ENCODE results near the gene OR6J1.
"Not testable (repeated sequence)": the region's sequence is repeated elsewhere in the genome, so short reads cannot be mapped to it uniquely, and the experiment has no call there.

Gene OR6J1

DNA sequence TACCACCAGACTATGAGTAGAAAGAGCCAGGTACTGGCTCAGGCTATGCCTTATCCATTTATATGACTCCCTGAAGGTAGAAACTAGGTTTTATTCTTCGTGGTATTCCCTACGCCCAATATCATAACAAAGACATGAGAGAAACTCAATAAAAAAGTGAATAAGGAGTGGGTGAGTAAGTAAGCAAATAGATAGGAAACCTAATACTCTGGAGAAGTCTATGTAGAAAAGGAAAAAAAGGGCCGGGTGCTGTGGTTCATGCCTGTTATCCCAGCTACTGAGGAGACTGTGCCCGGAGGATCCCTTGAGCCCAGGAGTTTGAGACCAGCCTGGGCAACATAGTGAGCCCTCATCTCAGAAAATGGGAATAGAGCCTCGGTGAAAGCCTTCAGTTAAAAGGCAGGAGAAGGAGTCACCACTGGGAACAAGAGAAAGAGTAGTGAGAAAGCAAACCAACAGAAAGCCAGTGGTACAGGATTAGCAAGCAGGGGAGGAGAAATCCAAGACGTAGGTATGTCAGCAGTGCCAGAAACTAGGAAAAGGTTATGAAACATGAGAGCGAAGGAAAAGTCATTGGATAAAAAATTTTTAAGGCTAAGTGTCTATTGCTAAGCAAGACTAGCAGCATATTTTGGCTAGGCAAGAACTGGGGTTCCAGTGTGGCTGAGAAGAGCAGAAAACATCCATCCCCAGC lies 6.0 kb upstream of the OR6J1 start:
- DNase-seq = no peak

DNA sequence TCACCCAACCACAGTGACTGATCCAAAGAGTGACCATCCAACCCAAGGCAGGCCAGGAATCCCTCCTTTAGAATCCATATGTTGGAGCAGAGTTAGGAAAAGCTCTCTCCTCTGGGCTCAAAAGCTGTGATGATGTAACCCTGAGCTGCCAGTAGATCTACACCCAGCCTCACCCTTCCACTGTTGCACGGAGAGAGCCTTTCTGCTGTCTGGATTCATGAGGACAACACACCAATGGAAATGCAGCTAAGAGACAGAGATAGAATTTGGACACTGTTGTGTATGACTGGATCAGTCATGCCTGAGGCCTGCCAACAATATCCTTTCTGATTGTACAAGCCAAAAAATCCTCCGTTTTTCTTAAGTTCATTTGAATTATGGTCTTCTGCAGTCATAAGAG lies 4.4 kb upstream of the OR6J1 start:
- DNase-seq = no peak

DNA sequence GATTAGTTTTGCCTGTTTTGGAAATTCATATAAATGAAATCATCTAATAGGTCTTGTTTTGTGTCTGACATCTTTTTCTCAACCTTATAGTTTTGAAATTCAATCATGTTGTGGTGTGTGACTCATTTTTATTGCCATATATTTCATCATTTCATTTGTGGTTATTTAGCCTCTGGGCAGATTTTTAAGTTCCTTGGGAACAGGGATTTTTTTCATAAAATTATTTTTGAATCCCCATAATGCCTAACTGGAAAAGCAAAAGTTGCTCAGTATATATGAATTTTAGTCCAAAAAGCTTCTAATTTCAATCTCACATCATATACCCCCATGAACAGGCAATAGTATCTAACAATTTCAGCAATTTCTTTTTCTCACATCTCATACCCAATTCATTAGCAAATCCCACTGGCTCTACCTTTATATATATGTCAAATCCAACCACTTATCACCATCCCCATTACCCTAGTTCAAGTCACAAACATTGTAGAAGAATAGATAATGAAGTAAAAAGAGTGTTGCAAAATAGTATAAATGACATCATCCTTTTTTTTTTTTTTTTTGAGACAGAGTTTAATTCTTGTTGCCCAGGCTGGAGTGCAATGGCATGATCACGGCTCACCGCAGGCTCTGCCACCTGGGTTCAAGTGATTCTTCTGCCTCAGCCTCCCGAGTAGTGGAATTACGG lies 2.6 kb upstream of the OR6J1 start:
- DNase-seq = no peak

DNA sequence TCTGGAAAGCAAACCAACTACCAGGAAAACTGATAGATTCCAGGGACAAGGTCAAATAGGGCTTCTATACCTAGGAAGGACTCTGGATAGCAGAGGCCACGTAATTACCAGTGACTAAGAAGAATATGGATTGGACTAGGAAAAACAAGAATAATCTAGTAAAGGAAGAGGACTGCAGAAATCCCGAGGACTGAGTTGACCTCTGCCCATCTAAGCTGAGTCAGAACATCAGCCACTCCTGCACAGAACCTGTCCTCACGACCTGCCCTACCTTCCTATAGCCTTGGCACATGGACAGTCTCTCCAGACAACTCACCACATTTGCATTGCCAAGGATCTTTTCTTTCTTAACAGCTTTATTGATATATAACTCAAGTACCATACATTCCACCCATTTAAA lies 2.3 kb downstream of the OR6J1 start:
- no peak for DNase-seq

DNA sequence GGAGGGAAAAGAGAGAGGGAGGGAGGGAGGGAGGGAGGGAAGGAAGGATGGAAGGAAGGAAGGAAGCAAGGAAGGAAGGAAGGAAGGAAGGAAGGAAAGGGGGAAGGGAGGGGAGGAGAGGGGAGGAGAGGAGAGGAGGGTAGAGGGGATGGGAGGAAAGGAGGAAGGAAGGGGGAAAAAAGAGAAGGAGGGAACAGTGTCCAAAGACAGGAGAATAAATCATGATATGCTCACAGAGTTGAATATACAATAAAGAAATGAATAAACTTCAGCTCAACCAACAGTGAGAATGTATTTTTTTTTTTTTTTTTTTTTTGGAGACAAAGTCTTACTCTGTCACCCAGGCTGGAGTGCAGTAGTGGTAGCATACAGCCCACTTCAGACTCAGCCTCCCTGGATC lies 4.0 kb downstream of the OR6J1 start:
- DNase-seq = no peak

DNA sequence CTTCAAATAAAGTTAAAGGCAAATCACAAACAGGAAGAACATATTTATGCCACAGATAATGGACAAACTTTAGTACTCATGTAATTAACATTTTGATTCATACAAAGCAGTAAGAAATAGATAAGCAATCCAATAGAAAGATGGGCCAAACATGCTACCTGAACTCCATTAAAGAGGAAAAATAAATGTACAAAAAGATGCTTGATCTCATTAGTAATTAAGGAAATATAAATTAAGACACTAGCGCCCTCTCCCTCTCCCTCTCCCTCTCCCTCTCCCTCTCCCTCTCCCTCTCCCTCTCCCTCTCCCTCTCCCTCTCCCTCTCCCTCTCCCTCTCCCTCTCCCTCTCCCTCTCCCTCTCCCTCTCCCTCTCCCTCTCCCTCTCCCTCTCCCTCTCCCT lies 8.2 kb downstream of the OR6J1 start:
- not testable (repeated sequence) for DNase-seq

DNA sequence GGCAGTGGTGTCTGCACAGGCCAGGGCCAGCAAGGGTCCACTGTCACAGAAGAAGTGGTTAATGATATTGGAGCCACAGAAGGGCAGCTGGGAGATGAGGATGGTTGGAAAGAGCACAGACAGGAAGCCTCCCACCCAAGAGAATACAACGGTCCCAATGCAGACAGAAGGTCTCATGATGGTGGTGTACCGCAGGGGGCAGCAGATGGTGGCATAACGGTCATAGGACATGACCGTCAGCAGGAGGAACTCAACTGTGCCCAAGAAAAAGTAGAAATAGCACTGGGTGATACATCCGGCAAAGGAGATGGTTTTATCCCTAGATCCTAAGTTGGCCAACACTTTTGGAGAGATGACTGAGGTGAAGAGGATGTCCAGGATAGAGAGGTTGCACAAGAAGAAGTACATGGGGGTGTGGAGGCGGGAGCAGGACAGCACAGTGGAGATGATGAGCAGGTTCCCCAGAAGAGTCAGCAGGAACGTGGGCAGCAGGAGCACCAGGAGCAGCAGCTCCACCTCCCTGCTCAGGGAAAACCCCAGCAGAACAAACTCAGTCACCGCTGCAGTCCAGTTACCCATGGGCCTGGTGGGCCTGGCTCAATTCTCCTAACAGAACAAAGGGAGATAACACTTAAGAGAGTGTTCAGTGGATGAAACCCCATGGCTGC lies 9.8 kb downstream of the OR6J1 start:
- no peak for DNase-seq

DNA sequence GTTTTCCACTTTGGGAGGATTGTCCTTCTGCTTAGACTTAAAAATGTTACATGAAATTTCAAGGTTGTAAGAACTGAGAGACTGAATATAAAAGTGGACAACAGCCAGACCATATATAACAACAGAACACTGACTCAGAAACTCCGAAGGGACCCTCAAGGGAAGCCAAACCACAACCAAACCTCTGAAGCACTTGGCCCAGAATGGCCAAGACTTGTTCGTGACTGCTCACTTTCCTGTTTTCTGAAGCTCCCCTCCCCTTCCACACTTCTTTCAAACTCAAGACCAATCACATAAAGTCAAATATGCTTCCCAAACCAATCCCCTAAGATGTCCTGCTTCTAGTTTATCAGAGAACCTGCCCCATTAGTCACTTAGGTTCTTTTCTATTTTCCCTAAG lies 13.7 kb downstream of the OR6J1 start:
- no peak for DNase-seq

DNA sequence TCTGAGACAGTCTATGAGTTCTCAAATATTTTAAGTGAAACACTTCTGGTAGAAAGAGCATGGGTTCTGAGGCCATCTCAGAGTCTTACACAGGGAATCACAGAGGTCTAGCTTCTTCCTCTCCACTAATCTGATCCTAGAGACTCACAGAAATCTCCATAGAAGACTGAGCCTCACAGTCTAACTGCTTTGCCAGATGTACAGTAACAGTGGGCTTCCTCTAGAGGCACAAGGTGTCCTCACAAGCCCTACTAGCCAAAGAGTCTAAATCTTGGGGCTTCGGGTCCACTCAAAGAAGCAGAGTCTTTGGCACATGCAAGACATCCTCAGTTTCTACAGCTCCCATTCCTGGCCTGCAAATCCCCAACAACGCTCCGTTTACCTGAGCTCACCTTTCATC lies 14.1 kb downstream of the OR6J1 start:
- no peak for DNase-seq

DNA sequence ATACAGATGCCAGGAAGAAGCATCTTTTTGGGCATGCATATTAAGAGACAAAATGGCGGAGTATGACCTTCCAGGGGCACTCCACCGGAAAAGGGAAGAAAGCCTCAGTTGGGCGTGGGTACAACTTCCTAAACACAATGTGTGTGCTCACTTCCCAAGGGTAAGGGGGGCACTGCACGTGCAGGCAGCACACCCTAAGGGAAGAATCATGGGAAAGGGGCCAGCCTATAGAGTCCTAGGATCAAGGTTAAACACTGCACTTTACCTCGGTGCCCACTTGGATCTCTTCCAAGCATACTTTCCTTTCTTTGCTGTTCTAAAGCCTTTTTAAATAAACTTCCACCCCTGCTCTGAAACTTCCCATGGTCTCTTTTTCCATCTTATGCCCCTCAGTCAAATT lies 14.8 kb downstream of the OR6J1 start:
- no peak for DNase-seq

DNA sequence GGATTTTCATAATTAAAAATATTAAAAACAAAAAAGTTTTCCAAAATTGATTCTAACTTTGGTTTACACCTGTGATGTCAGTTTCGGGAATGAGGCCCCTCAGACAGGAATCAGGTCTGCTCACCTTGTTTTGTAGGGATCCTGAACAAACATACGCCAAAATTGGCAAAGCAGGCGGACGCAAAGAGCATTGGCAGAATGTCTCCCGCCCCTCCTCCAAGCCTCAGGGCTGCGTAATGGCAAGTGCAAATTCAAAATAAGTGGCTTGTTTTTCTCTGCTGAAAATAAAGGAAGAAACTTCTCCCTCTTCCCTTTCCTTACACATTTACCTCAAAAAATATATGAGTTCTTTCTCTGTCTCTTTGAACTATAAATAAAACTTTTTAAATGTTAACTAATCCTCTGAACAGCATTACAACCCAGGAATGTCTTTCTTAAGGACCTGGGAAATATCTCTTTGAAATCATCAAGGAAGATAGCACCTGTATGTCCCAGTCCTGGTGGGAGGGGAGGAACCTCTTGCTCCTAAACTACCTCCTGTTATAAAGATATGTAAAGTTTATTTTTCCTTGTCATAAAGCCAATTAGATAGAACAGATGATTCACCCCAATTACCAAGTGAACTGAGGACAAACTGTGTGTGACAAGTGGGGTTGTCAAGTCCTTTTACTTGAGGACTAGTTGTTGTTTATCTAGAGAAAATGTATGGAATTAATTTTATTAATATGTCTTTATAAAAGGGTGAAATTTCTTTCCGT lies 16.5 kb downstream of the OR6J1 start:
- DNase-seq = no peak

DNA sequence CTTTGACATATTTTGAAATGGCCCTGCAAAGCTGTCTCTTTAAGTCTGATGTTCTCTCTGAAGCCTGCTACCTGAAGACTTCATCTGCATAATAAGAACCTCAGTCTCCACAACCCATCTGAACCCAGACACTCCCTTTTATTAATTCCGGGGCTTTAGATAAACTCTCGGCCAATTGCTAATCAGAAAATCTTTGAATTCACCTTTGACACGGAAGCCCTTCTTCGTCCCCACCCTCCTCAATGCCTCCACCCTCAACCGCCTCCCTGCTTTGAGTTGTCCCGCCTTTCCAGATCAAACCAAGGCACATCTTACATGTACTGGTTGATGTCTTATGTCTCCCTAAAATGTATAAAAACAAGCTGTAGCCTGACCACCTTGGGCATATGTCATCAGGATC lies 17.6 kb downstream of the OR6J1 start:
- DNase-seq = no peak

DNA sequence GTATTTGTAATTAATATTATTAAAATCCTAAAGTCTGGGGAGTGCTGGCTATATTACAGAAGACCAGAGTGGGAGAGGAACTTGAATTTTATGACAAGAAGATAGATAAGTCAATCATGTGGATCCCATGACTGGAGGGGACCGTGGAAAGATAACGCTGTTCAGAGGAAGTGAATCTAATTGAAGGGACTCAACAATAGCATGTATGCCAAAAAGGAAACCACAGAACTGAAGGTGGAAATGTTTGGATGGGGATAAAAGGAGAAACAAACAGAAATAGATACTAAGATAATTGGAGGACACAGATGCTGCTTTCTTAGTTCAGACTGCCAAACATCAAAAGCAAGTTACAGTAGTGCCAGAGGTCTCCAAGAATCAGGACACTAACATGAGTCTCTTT lies 21.1 kb downstream of the OR6J1 start:
- no peak for DNase-seq

DNA sequence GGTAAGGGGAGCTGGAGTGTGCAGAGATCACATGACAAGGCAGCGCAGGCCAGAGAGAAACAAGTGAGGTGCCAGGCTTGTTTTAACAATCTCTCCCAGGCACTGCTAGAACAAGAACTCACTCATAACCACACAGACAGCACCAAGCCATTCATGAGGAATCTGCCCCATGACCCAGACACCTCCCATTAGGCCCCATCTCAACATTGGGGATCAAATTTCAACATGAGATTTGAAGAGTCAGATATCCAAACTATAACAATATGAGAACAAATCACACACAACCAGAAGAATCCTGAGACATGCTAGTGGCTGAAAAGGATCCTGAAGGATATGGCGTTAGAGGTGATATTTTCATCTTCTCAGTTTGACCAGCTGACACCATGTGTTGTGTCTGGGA lies 21.9 kb downstream of the OR6J1 start:
- no peak for DNase-seq

DNA sequence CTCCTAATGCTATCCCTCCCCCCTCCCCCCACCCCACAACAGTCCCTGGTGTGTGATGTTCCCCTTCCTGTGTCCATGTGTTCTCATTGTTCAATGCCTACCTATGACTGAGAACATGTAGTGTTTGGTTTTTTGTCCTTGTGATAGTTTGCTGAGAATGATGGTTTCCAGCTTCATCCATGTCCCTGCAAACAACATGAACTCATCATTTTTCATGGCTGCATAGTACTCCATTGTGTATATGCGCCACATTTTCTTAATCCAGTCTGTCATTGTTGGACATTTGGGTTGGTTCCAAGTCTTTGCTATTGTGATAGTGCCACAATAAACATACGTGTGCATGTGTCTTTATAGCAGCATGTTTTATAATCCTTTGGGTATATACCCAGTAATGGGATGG lies 28.4 kb downstream of the OR6J1 start:
- not testable (repeated sequence) for DNase-seq

DNA sequence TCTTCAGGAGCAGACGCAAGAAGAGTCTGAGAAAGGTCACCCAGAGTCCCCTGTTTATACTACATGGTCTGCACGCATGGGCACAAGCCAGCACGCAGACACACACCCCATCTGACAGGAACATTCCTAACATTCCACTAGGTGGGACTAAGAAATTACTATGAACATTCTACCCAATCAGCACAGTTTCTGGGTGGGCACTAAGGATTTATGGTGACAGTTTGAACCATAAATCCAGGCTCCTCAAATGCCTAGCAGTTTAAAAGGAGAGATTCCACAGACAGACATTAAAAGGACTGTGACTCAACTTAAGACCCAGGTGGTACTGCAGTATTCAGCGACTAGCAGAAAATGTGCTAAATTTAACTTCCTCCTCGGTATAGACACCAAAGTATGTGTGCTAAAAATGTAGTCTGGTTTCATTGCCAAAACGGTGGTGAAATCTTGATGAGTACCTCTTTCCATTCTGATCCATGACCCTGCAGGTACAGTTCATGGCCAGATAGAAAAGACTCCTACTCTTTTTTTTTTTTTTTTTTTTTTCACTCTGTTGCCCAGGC lies 29.8 kb downstream of the OR6J1 start:
- no peak for DNase-seq

DNA sequence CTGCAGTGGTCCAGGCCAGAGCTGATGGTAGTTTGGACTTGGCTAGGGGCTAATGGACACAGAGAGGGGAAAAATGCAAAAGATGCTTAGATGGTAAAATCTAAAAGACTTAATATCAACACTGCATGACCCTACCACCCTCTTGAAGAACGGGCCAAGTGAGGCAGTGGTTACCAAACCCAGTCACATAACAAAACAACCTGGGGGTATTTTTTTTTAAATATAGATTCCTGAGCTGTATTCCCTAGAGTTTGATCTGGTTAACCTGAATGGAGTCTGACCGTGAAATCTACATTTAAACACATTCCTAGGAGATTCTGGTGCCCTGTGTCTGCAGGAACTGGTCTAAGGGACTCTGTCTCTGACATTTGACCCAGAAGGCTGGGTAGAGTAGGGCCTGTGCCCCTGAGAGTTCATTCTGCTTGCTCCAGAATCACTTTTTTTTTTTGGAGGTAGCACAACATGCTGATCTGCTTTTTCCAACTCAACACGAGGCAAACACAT lies 30.4 kb downstream of the OR6J1 start:
- no peak for DNase-seq

DNA sequence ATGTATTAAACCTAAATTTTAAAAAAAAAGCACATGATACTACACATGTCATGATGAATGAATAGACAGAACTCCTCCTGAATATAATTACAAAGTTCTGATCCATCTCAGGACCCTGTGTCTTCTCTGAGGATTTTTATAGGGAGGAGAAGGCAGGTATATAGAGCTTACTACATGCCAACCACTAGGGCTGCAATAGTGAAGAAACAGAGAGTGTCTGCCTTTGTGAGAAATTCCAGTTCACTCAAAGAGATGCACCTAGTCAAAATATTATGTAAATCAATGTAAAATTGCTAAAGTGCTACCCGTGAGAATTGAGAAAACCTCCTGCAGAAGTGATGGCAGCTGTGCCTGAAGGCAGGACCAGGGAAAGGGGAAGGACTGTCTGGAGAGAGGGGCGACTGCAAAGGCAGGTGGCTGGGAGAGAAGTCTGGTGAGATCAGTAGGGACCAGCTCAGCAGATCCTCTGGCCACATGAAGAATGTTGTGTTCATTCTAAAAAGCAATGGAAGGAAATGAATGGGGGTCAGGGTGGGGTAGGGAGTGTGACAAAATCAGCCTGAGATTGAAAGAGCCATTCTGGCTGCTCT lies 31.0 kb downstream of the OR6J1 start:
- DNase-seq = no peak

DNA sequence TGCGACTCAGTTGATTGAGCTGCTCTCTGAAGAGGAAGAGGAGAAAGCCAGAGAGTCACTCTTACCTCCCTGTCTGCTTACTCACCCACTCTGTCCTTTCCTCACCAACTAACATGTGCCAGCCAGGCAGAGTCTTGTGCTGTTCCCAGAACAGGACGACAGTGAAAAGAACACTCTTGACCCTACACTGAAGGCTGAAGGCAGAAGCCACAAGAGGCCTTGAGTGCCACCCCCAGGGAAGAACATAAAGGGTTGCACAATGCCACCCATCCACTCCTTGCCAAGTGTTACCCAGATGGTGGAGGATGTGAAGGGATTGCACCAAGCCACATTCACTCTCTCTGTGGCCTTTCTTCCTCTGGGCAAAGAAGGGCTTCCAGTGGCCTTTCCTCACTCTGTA lies 33.2 kb downstream of the OR6J1 start:
- DNase-seq = no peak

DNA sequence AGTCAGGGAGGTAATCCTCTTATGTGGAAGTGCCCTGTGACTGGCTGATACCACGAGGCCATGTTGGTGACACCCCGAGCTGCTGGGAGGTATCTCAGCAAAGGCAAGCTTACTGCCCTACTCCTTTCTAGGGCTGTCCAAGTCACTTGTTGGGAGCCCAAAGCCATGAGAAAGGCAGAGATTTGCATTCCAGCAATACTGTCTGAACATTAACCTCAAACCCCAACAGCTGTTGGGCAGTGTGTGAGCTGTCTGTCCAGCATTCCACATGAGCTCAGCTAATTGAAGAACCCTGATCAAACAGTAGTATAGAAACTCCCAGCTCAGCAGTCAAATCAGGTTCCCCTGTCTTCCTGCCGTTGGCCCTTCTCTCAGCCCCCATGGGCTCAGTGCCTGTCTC lies 36.9 kb downstream of the OR6J1 start:
- DNase-seq = peak; percentile 5

DNA sequence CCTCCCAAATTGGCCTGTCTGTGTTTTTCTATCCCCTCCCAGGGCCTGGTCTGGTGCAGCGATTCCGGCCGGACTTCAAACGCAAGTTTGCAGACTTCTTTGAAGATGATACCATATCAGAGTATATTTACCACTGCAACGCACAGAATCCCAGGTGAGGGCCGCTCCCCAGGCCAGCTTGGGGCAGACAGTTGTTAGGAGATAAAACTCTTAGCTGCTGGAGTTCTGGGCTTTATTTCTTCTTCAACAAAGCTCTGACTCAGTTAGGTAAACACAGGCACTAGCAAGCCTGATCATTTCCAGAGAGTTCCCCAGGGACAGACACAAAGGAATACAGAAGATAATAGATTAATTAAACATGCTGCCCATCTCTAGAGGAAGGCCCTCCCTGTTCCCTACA lies 37.8 kb downstream of the OR6J1 start:
- DNase-seq = no peak

DNA sequence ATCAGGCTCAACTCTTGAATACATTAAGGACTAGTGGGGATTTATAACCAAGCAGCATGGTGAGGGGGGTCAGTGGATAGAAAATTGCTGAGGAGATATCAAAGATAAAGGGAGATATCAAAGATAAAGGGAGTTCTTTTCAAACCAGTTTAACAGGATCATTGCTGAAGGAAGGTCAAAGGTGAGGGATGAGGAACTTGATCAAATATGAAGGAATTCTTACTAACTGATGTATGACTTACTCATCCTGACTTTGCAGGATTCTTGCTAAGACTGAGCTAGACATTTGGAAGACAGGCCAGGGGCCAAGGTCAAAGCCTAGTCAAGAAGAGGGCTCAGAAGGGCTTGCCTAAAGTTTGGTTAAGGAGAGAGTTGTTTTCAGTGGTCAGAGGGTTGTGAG lies 41.3 kb downstream of the OR6J1 start:
- no peak for DNase-seq

DNA sequence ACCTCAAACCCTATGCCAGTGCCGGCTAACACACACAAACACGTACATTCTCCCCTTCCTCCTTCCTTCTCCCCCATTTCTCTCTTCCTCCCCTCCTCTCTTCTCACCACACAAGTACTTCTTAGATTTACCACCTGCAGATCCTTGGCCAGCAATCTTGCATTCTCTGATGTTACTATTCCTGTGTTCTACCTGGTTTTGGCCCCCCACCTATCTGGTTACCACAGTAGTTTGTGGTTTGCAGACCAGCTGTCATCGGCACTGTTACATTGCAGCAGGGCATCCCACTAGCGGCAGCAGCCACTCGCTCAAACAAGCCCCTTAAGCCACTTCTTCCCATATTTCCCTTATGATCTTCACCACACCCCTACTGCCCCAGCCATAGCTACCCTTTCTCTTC lies 42.2 kb downstream of the OR6J1 start:
- no peak for DNase-seq

Measured in NCI-H82 (cell line).